Measurements from ENCODE around the gene DIAPH1.

DIAPH1 gene

DNA sequence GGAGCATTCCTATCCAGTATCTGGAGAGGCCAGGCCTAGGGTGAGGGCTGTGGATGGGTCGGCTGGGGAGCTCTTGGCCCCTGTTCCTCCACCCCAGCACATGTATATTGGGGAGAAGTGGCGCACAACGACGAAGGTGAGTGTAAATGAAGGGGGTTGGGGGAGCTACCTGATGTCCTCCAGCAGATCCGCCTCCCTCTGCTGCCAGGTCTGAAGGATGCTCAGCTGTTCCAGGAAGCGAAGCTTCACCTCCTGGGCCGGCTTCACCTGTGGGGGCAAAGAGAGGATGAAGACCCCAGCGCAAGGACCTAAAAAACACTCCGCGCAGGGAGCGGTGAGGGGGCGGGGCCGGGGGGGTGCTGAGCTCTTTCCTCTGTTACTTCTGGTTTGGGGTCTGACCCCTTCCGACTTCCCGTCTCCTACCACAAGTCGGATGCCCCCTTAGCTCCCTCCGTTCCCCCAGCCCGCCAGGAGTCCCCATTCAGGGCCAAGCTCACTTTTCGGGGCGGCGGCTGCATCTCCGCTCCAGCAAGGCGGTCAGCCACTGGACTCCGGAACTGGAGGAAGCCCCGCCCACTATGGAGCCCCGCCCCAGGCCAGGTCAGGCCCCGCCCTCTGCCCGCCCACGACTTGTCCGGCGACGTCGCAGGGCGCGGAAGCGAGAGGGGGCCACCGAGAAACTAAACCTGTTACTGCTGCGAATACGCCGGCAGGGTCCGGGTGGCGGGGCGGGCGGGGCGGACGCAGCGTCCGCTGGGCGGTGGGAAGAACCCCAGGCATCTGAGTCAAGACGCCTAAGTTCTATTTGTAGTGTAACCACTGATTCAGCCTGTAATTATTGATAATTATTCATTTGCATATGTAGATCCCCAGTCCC lies 32.3 kb upstream of the DIAPH1 start, which contains the start of gene FCHSD1:
TSS of gene FCHSD1 (minus strand) at position 568 of the 877 bp plus-strand sequence. CDS start at position 518, 50 bp downstream.
- ChIA-PET CTCF (interaction anchor here (0.6 to 2.9 kb wide), 6 partner anchors 15 to 256 kb away, joined by 3 to 17 read pairs (median 4); no protein-coding TSS in a partner anchor), POLR2A (interaction anchor here (1.4 to 2.1 kb wide), 2 partner anchors 15 to 59 kb away, joined by 3 to 23 read pairs; partner anchors contain the start of genes HDAC3 and RELL2)
- no peaks in the 10 kb centered on the region for H3K9me3 ChIP-seq (ENCODE audit: control insufficient read depth, insufficient read depth, low read depth, low read length)
- no peak within 1 kb of the TSS for H3K27ac ChIP-seq (ENCODE audit: extremely low read depth, low read depth, low read length)
- H3K4me3 ChIP-seq (ENCODE audit: low read depth, low read length): peak within 1 kb of the TSS; percentile 52
- no peaks in the 10 kb centered on the region for H3K4me1 ChIP-seq (ENCODE audit: control insufficient read depth, insufficient read depth, low read length)
- peaks cover 0 to 8% of the 10 kb centered on the region in 2 experiments; a peak in 1 of 3 replicates for H3K36me3 ChIP-seq (ENCODE audit: control insufficient read depth in 2 of 2, insufficient read depth in 1 of 2, low read length in 2 of 2)
- TF ChIP-seq, protein P1, sequence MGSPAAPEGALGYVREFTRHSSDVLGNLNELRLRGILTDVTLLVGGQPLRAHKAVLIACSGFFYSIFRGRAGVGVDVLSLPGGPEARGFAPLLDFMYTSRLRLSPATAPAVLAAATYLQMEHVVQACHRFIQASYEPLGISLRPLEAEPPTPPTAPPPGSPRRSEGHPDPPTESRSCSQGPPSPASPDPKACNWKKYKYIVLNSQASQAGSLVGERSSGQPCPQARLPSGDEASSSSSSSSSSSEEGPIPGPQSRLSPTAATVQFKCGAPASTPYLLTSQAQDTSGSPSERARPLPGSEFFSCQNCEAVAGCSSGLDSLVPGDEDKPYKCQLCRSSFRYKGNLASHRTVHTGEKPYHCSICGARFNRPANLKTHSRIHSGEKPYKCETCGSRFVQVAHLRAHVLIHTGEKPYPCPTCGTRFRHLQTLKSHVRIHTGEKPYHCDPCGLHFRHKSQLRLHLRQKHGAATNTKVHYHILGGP (tag by site-specific recombination; IDR thresholded peaks at IDR 0.05): no peak
- TF ChIP-seq ZNF600 (tag by site-specific recombination; IDR thresholded peaks at IDR 0.05) (0 out of 2 replicates have a peak, but pooled peaks have one; percentile 44), ZNF335 (tag by site-specific recombination; conservative IDR thresholded peaks at IDR 0.05) (peak; percentile 46; the same call in 1 of the 2 replicates), ZNF585B (tag by site-specific recombination; IDR thresholded peaks at IDR 0.05) (no peak), GLI2 (tag by site-specific recombination; IDR thresholded peaks at IDR 0.05; ENCODE audit: borderline replicate concordance, low read depth) (no peak), ZNF571 (tag by site-specific recombination; IDR thresholded peaks at IDR 0.05) (no peak), ZNF341 (tag by site-specific recombination; IDR thresholded peaks at IDR 0.05; ENCODE audit: low read depth) (peak; percentile 80), ZXDB (tag by site-specific recombination; IDR thresholded peaks at IDR 0.05) (no peak), KLF7 (tag by site-specific recombination; IDR thresholded peaks at IDR 0.05; ENCODE audit: borderline replicate concordance) (no peak), GLIS2 (tag by site-specific recombination; IDR thresholded peaks at IDR 0.05) (peak; percentile 14; the same call in 1 of the 2 replicates), ZNF621 (tag by site-specific recombination; IDR thresholded peaks at IDR 0.05) (no peak), ZNF521 (tag by site-specific recombination; IDR thresholded peaks at IDR 0.05) (no peak), SETDB1 (IDR thresholded peaks at IDR 0.05; ENCODE audit: insufficient read length, low read length) (no peak), ZSCAN23 (tag by site-specific recombination; IDR thresholded peaks at IDR 0.05) (no peak), ZNF830 (tag by site-specific recombination; IDR thresholded peaks at IDR 0.05; ENCODE audit: low read depth) (no peak), ZNF560 (tag by site-specific recombination; IDR thresholded peaks at IDR 0.05; ENCODE audit: borderline replicate concordance) (no peak), SALL2 (tag by site-specific recombination; IDR thresholded peaks at IDR 0.05; ENCODE audit: borderline replicate concordance) (no peak), SP2 (tag by site-specific recombination; IDR thresholded peaks at IDR 0.05) (peak; percentile 88), PRDM1 (tag by site-specific recombination; IDR thresholded peaks at IDR 0.05) (no peak), PBX3 (CRISPR knock-in tag; IDR thresholded peaks at IDR 0.05) (no peak), ZNF423 (tag by site-specific recombination; IDR thresholded peaks at IDR 0.05) (no peak), ZNF701 (tag by site-specific recombination; IDR thresholded peaks at IDR 0.05) (no peak), ZBTB26 (tag by site-specific recombination; optimal IDR thresholded peaks at IDR 0.05) (peak; percentile 43)
- TF ChIP-seq, protein P2, sequence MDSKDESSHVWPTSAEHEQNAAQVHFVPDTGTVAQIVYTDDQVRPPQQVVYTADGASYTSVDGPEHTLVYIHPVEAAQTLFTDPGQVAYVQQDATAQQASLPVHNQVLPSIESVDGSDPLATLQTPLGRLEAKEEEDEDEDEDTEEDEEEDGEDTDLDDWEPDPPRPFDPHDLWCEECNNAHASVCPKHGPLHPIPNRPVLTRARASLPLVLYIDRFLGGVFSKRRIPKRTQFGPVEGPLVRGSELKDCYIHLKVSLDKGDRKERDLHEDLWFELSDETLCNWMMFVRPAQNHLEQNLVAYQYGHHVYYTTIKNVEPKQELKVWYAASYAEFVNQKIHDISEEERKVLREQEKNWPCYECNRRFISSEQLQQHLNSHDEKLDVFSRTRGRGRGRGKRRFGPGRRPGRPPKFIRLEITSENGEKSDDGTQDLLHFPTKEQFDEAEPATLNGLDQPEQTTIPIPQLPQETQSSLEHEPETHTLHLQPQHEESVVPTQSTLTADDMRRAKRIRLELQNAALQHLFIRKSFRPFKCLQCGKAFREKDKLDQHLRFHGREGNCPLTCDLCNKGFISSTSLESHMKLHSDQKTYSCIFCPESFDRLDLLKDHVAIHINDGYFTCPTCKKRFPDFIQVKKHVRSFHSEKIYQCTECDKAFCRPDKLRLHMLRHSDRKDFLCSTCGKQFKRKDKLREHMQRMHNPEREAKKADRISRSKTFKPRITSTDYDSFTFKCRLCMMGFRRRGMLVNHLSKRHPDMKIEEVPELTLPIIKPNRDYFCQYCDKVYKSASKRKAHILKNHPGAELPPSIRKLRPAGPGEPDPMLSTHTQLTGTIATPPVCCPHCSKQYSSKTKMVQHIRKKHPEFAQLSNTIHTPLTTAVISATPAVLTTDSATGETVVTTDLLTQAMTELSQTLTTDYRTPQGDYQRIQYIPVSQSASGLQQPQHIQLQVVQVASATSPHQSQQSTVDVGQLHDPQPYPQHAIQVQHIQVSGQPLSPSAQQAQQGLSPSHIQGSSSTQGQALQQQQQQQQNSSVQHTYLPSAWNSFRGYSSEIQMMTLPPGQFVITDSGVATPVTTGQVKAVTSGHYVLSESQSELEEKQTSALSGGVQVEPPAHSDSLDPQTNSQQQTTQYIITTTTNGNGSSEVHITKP (tag by site-specific recombination; IDR thresholded peaks at IDR 0.05): 0 out of 2 replicates have a peak, but pooled peaks have one; percentile 15
- TF ChIP-seq, protein P3, sequence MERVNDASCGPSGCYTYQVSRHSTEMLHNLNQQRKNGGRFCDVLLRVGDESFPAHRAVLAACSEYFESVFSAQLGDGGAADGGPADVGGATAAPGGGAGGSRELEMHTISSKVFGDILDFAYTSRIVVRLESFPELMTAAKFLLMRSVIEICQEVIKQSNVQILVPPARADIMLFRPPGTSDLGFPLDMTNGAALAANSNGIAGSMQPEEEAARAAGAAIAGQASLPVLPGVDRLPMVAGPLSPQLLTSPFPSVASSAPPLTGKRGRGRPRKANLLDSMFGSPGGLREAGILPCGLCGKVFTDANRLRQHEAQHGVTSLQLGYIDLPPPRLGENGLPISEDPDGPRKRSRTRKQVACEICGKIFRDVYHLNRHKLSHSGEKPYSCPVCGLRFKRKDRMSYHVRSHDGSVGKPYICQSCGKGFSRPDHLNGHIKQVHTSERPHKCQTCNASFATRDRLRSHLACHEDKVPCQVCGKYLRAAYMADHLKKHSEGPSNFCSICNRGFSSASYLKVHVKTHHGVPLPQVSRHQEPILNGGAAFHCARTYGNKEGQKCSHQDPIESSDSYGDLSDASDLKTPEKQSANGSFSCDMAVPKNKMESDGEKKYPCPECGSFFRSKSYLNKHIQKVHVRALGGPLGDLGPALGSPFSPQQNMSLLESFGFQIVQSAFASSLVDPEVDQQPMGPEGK (tag by site-specific recombination; IDR thresholded peaks at IDR 0.05): 0 out of 2 replicates have a peak, but pooled peaks have one; percentile 55
- TF ChIP-seq, protein P4, sequence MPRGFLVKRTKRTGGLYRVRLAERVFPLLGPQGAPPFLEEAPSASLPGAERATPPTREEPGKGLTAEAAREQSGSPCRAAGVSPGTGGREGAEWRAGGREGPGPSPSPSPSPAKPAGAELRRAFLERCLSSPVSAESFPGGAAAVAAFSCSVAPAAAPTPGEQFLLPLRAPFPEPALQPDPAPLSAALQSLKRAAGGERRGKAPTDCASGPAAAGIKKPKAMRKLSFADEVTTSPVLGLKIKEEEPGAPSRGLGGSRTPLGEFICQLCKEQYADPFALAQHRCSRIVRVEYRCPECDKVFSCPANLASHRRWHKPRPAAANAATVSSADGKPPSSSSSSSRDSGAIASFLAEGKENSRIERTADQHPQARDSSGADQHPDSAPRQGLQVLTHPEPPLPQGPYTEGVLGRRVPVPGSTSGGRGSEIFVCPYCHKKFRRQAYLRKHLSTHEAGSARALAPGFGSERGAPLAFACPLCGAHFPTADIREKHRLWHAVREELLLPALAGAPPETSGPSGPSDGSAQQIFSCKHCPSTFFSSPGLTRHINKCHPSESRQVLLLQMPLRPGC (tag by site-specific recombination; IDR thresholded peaks at IDR 0.05): no peak
